Anterior cingulate cortex (tissue), 58 donors: Measurements from ENCODE around the gene BLOC1S5.

Experiments used
- DNase-seq, 58 donors: peaks; one replicate each; lab custom pipeline; 2025; lab: John Stamatoyannopoulos, UW

The BLOC1S5 gene

GRCh38 chr6:8082954-8083858 lies 19.0 kb upstream of the BLOC1S5 start:
- DNase-seq, result no peak

- no peak for DNase-seq
These were observed 18.4 kb upstream of the BLOC1S5 start for GRCh38 chr6:8082572-8082953.

- no peak for DNase-seq
These were observed 16.4 kb upstream of the BLOC1S5 start for GRCh38 chr6:8080362-8081151.

- no peak for DNase-seq
These were observed 14.9 kb upstream of the BLOC1S5 start for GRCh38 chr6:8079126-8079525.

- DNase-seq, result no peak
These were observed 13.8 kb upstream of the BLOC1S5 start for GRCh38 chr6:8077991-8078390.

GRCh38 chr6:8075704-8076103 lies 11.5 kb upstream of the BLOC1S5 start:
- no peak for DNase-seq

GRCh38 chr6:8075185-8075584 lies 11.0 kb upstream of the BLOC1S5 start:
- no peak for DNase-seq

GRCh38 chr6:8074213-8074612 lies 10.0 kb upstream of the BLOC1S5 start:
- DNase-seq, result no peak

- DNase-seq, result no peak
These were observed 9.6 kb upstream of the BLOC1S5 start for GRCh38 chr6:8073758-8074157.

- DNase-seq, result no peak
These were observed 6.5 kb upstream of the BLOC1S5 start for GRCh38 chr6:8070718-8071117.

- DNase-seq, result no peak
These were observed 5.6 kb upstream of the BLOC1S5 start for GRCh38 chr6:8069631-8070284.

GRCh38 chr6:8069151-8069550 lies 5.0 kb upstream of the BLOC1S5 start:
- no peak for DNase-seq

- DNase-seq, result no peak
These were observed 1.9 kb upstream of the BLOC1S5 start for GRCh38 chr6:8066108-8066507.

- peak in 8 of 58 donors; percentile 2 to 15 (median 4) for DNase-seq
These were observed 1.3 kb upstream of the BLOC1S5 start for GRCh38 chr6:8065519-8065911.

- peak in 1 of 58 donors; percentile 5 for DNase-seq
These were observed 689 bp upstream of the BLOC1S5 start for GRCh38 chr6:8064638-8065518.

GRCh38 chr6:8061736-8062135 lies 2.5 kb downstream of the BLOC1S5 start:
- no peak for DNase-seq

- no peak for DNase-seq
These were observed 3.8 kb downstream of the BLOC1S5 start for GRCh38 chr6:8060346-8060745.

GRCh38 chr6:8059129-8059528 lies 5.1 kb downstream of the BLOC1S5 start:
- no peak for DNase-seq

GRCh38 chr6:8057793-8058192 lies 6.4 kb downstream of the BLOC1S5 start:
- no peak for DNase-seq

- DNase-seq, result no peak
These were observed 6.9 kb downstream of the BLOC1S5 start for GRCh38 chr6:8057263-8057662.
